ENCODE data around the gene WWOX.

Gene WWOX

DNA sequence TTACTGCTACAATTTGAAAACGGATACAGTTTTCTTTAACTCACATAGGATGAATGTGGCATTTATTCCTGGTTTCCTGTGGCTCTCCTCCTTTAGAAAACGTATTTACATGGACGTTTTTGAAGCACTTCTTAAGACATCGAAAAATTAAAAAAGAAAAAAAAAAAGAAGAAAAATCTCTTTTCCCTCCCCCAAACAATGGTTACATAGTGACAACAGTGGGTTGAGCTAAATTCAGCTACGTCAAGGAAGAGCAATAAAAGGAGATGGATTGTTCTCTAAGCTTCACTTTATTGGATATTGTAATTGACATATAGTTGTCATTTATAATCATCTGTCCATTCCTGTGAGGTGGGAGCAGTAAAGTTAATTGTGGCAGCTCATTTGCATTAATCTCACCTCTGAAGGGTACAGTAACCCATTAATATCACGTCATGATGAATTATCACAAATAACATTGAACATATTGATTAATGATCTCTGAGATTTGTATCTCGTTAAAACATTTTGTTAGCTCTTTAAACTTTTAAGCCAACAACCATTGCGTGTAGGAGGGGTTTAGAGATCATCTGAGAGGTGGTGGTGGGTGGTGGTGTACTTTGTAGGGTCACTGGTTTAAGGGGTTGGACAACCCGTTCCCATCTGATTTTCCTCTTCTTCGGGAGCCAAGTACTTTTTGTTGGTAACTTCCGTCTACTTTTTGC is 184.2 kb downstream of the WWOX start:
- TF ChIP-seq, protein P1, sequence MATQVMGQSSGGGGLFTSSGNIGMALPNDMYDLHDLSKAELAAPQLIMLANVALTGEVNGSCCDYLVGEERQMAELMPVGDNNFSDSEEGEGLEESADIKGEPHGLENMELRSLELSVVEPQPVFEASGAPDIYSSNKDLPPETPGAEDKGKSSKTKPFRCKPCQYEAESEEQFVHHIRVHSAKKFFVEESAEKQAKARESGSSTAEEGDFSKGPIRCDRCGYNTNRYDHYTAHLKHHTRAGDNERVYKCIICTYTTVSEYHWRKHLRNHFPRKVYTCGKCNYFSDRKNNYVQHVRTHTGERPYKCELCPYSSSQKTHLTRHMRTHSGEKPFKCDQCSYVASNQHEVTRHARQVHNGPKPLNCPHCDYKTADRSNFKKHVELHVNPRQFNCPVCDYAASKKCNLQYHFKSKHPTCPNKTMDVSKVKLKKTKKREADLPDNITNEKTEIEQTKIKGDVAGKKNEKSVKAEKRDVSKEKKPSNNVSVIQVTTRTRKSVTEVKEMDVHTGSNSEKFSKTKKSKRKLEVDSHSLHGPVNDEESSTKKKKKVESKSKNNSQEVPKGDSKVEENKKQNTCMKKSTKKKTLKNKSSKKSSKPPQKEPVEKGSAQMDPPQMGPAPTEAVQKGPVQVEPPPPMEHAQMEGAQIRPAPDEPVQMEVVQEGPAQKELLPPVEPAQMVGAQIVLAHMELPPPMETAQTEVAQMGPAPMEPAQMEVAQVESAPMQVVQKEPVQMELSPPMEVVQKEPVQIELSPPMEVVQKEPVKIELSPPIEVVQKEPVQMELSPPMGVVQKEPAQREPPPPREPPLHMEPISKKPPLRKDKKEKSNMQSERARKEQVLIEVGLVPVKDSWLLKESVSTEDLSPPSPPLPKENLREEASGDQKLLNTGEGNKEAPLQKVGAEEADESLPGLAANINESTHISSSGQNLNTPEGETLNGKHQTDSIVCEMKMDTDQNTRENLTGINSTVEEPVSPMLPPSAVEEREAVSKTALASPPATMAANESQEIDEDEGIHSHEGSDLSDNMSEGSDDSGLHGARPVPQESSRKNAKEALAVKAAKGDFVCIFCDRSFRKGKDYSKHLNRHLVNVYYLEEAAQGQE (IDR thresholded peaks at IDR 0.05; ENCODE audit: insufficient read depth in 1 of 2, low read depth in 2 of 2, low read length in 2 of 2) = no peak
- TF ChIP-seq SIN3A (IDR thresholded peaks at IDR 0.05; ENCODE audit: borderline replicate concordance, insufficient read depth, low read length) (no peak), FOXP2 (optimal IDR thresholded peaks at IDR 0.05; ENCODE audit: borderline replicate concordance, extremely low read depth, extremely low read length, insufficient read depth) (no peak), TAF1 (IDR thresholded peaks at IDR 0.05; ENCODE audit: borderline replicate concordance, insufficient read depth, low read length) (no peak), POLR2AphosphoS5 (IDR thresholded peaks at IDR 0.05; ENCODE audit: low read depth, low read length) (no peak)

DNA sequence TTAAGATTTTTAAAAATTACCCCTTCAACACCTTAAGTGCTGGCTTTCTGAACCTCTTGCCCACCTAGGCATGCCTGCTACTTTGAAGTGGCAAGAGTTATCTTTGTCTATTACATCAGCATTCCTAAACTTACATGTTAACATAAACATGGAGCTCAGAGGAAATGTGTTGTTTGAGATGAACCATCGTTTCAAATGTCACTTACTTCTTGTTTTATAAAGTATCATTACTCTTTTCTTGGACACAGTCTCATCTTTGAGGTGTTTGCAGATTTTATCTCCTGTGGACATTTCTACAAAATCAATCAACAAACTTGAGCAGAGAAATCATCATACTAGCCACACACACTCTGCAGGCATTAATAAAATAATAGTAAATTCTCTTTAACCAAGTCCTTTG is 184.9 kb downstream of the WWOX start:
- no peak for TF ChIP-seq POLR2AphosphoS5 (IDR thresholded peaks at IDR 0.05; ENCODE audit: low read depth, low read length)
- TF ChIP-seq SIN3A (IDR thresholded peaks at IDR 0.05; ENCODE audit: borderline replicate concordance, insufficient read depth, low read length) = no peak
- TF ChIP-seq FOXP2 (optimal IDR thresholded peaks at IDR 0.05; ENCODE audit: borderline replicate concordance, extremely low read depth, extremely low read length, insufficient read depth) = no peak
- no peak for TF ChIP-seq TAF1 (IDR thresholded peaks at IDR 0.05; ENCODE audit: borderline replicate concordance, insufficient read depth, low read length)
- TF ChIP-seq, protein P1 (IDR thresholded peaks at IDR 0.05; ENCODE audit: insufficient read depth in 1 of 2, low read depth in 2 of 2, low read length in 2 of 2) = no peak

DNA sequence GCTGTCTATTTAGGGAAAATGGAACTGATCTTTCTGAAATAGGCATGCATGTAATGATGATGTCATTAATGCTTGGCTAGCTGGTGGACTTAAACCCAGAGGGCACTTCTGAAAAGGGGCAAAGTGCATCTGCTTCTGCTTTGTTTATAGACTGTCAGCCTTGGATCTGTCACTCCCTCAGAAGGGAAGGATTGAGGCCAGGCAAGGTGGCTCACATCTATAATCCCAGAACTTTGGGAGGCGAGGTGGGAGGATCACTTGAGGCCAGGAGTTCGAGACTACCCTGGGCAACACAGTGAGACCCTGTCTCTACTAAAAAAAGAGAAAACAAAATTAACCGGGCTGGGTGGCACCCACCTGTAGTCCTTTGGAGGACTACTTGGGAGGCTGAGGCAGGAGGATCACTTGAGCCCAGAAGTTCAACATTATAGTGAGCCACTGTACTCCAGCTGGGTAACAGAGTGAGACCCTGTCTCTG is 185.5 kb downstream of the WWOX start:
- TF ChIP-seq, protein P1 (IDR thresholded peaks at IDR 0.05; ENCODE audit: insufficient read depth in 1 of 2, low read depth in 2 of 2, low read length in 2 of 2) = no peak
- TF ChIP-seq POLR2AphosphoS5 (IDR thresholded peaks at IDR 0.05; ENCODE audit: low read depth, low read length) = no peak
- no peak for TF ChIP-seq FOXP2 (optimal IDR thresholded peaks at IDR 0.05; ENCODE audit: borderline replicate concordance, extremely low read depth, extremely low read length, insufficient read depth)
- TF ChIP-seq SIN3A (IDR thresholded peaks at IDR 0.05; ENCODE audit: borderline replicate concordance, insufficient read depth, low read length) = no peak
- no peak for TF ChIP-seq TAF1 (IDR thresholded peaks at IDR 0.05; ENCODE audit: borderline replicate concordance, insufficient read depth, low read length)

DNA sequence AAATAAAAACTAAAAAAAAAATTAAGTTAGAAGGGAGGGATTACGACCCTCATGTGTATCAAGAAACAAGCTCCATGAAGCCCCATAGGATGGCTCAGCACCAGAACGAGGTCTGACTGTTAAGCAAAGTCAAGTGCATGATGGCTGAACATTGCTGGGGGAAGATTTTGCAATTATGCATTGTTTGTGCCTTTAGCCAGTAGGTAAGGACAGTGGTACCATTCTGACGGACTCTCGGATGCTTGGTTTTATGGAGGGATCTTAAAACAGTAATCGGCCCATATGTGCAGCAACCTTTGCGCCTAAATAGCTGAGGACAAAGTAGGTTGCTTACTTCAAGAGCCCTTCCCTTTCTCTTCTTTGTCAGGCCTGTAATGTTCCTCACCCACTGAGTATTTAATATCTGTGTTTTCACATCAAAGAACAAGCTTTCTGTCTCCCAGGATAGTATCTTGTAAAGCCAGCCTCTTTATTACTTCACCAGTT is 186.0 kb downstream of the WWOX start:
- TF ChIP-seq POLR2AphosphoS5 (IDR thresholded peaks at IDR 0.05; ENCODE audit: low read depth, low read length) = no peak
- TF ChIP-seq, protein P1 (IDR thresholded peaks at IDR 0.05; ENCODE audit: insufficient read depth in 1 of 2, low read depth in 2 of 2, low read length in 2 of 2) = no peak
- no peak for TF ChIP-seq TAF1 (IDR thresholded peaks at IDR 0.05; ENCODE audit: borderline replicate concordance, insufficient read depth, low read length)
- TF ChIP-seq FOXP2 (optimal IDR thresholded peaks at IDR 0.05; ENCODE audit: borderline replicate concordance, extremely low read depth, extremely low read length, insufficient read depth) = no peak
